ENCODE measurements around the gene C3.
"Not testable (repeated sequence)": the region's sequence is repeated elsewhere in the genome, so short reads cannot be mapped to it uniquely, and the experiment has no call there.

DNA sequence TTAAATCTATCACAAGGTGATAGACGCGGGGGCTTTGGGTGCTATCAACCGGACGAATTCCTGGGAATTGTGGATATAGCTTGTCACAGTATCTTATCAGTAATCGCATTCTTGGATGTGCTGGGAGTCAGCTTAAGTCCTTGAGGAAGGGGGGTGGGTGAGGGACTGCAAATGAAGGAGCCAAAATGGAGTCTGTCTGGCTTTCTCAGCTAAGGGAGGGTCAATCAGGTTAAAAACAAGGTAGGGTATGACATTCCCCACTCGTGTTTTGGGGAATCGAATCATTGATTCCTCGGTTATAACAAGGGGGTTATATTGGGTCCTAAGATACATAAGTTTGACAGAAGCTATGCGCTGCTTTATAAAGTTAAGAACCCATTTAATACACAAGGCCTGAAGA lies 64.1 kb downstream of the C3 start:
- TF ChIP-seq, protein P1, sequence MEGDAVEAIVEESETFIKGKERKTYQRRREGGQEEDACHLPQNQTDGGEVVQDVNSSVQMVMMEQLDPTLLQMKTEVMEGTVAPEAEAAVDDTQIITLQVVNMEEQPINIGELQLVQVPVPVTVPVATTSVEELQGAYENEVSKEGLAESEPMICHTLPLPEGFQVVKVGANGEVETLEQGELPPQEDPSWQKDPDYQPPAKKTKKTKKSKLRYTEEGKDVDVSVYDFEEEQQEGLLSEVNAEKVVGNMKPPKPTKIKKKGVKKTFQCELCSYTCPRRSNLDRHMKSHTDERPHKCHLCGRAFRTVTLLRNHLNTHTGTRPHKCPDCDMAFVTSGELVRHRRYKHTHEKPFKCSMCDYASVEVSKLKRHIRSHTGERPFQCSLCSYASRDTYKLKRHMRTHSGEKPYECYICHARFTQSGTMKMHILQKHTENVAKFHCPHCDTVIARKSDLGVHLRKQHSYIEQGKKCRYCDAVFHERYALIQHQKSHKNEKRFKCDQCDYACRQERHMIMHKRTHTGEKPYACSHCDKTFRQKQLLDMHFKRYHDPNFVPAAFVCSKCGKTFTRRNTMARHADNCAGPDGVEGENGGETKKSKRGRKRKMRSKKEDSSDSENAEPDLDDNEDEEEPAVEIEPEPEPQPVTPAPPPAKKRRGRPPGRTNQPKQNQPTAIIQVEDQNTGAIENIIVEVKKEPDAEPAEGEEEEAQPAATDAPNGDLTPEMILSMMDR (IDR thresholded peaks at IDR 0.05) = not testable (repeated sequence)
- TF ChIP-seq POLR2A (IDR thresholded peaks at IDR 0.05) = not testable (repeated sequence)
